Activated naive CD4-positive, alpha-beta T cell treated with anti-CD3 and anti-CD28 coated beads, Interleukin-2, amount 50 U/mL, for 72 hours (primary cell): ENCODE measurements around the gene C18orf63. TPM values are rescaled to one million over a fixed set of nuclear protein-coding genes. Genes with fewer than 3 reads are reported as not detected.
A peak's percentile ranks its signal among the peaks of the same experiment; 100 is the strongest.

Source experiments
- ATAC-seq, 2 donors: fragments of 150-1000 bp; cut with Tn5 transposase; 2 replicates each; pipeline ENCODE4 v1.10.0; 2021; ENCODE audit warnings: mild to moderate bottlenecking in 2 of 2, moderate library complexity in 2 of 2
- DNase-seq, 2 donors: peaks; one replicate each; pipeline ENCODE4 v3.0.0; 2021 to 2022; ENCODE audit warnings: low spot score in 2 of 2
- H3K27ac Mint-ChIP-seq, 2 donors: one replicate each; pipeline ENCODE4 v1.8.0; 2022; ENCODE audit warnings: mild to moderate bottlenecking in 2 of 2, mixed read lengths in 2 of 2
- H3K36me3 Mint-ChIP-seq, 2 donors: one replicate each; pipeline ENCODE4 v1.8.0; 2022; ENCODE audit warnings: mixed read lengths in 2 of 2
- H3K9me3 Mint-ChIP-seq, 2 donors: one replicate each; pipeline ENCODE4 v1.8.0; 2022; ENCODE audit warnings: mixed read lengths in 2 of 2
- total RNA-seq, 2 donors: library from RNA; stranded (reverse); gene quantifications; one replicate each; pipeline ENCODE4 v1.2.3, GENCODE V29; 2022

The C18orf63 gene
- total RNA-seq, 2 donors from 2014 or later, result not detected

- no peak for DNase-seq
- H3K9me3 Mint-ChIP-seq, result peaks cover 3 to 5% of the 10 kb centered on the region in 2 donors
- ATAC-seq, result peak; percentile 53 to 64
- peaks cover 4 to 7% of the 10 kb centered on the region in 2 donors for H3K36me3 Mint-ChIP-seq
- H3K27ac Mint-ChIP-seq, result peak overlapping the region; percentile 51 to 67
Observed at GRCh38 chr18:74378179-74378682, 62.6 kb downstream of the C18orf63 start.

GRCh38 chr18:74380916-74381315 is 65.3 kb downstream of the C18orf63 start:
- H3K9me3 Mint-ChIP-seq, result peaks cover 3 to 5% of the 10 kb centered on the region in 2 donors
- ATAC-seq (no peak), DNase-seq (no peak)
- H3K27ac Mint-ChIP-seq, result no peak overlapping the region
- peaks cover 4 to 7% of the 10 kb centered on the region in 2 donors for H3K36me3 Mint-ChIP-seq

- Mint-ChIP-seq H3K36me3 (peaks cover 4 to 7% of the 10 kb centered on the region in 2 donors), H3K9me3 (peaks cover 3 to 5% of the 10 kb centered on the region in 2 donors), H3K27ac (no peak overlapping the region)
- no peak for ATAC-seq
- no peak for DNase-seq
Observed at GRCh38 chr18:74381621-74382295, 66.1 kb downstream of the C18orf63 start.

GRCh38 chr18:74382481-74383017 is 66.9 kb downstream of the C18orf63 start:
- no peak overlapping the region for H3K27ac Mint-ChIP-seq
- ATAC-seq (no peak), DNase-seq (no peak)
- peaks cover 4 to 7% of the 10 kb centered on the region in 2 donors for H3K36me3 Mint-ChIP-seq
- peaks cover 3 to 5% of the 10 kb centered on the region in 2 donors for H3K9me3 Mint-ChIP-seq

- Mint-ChIP-seq H3K36me3 (no peaks in the 10 kb centered on the region), H3K9me3 (no peaks in the 10 kb centered on the region), H3K27ac (no peak overlapping the region)
- DNase-seq (no peak), ATAC-seq (no peak)
Observed at GRCh38 chr18:74387383-74387782, 71.7 kb downstream of the C18orf63 start.

GRCh38 chr18:74388227-74388626 is 72.6 kb downstream of the C18orf63 start:
- DNase-seq (no peak), ATAC-seq (no peak)
- Mint-ChIP-seq H3K36me3 (no peaks in the 10 kb centered on the region), H3K9me3 (no peaks in the 10 kb centered on the region), H3K27ac (no peak overlapping the region)

- Mint-ChIP-seq H3K9me3 (no peaks in the 10 kb centered on the region), H3K27ac (peak overlapping the region in 1 of 2 donors; percentile 56), H3K36me3 (no peaks in the 10 kb centered on the region)
- ATAC-seq (no peak), DNase-seq (no peak)
Observed at GRCh38 chr18:74389171-74389927, 73.7 kb downstream of the C18orf63 start.

- DNase-seq, result no peak
- Mint-ChIP-seq H3K27ac (no peak overlapping the region), H3K36me3 (no peaks in the 10 kb centered on the region), H3K9me3 (no peaks in the 10 kb centered on the region)
- ATAC-seq, result no peak
Observed at GRCh38 chr18:74389991-74390390, 74.4 kb downstream of the C18orf63 start.

GRCh38 chr18:74390900-74391299 is 75.3 kb downstream of the C18orf63 start:
- Mint-ChIP-seq H3K9me3 (no peaks in the 10 kb centered on the region), H3K36me3 (no peaks in the 10 kb centered on the region), H3K27ac (peak overlapping the region in 1 of 2 donors; percentile 63)
- peak; percentile 77 to 93 for ATAC-seq
- DNase-seq, result no peak

GRCh38 chr18:74392323-74392722 is 76.7 kb downstream of the C18orf63 start:
- Mint-ChIP-seq H3K9me3 (no peaks in the 10 kb centered on the region), H3K27ac (no peak overlapping the region), H3K36me3 (no peaks in the 10 kb centered on the region)
- DNase-seq, result no peak
- no peak for ATAC-seq

- no peak for ATAC-seq
- DNase-seq, result no peak
- no peaks in the 10 kb centered on the region for H3K36me3 Mint-ChIP-seq
- H3K9me3 Mint-ChIP-seq, result no peaks in the 10 kb centered on the region
- no peak overlapping the region for H3K27ac Mint-ChIP-seq
Observed at GRCh38 chr18:74395006-74395405, 79.4 kb downstream of the C18orf63 start.

- no peaks in the 10 kb centered on the region for H3K36me3 Mint-ChIP-seq
- DNase-seq (no peak), ATAC-seq (no peak)
- H3K27ac Mint-ChIP-seq, result no peak overlapping the region
- H3K9me3 Mint-ChIP-seq, result no peaks in the 10 kb centered on the region
Observed at GRCh38 chr18:74395648-74396154, 80.1 kb downstream of the C18orf63 start.

- DNase-seq, result no peak
- no peaks in the 10 kb centered on the region for H3K9me3 Mint-ChIP-seq
- no peak overlapping the region for H3K27ac Mint-ChIP-seq
- no peaks in the 10 kb centered on the region for H3K36me3 Mint-ChIP-seq
- no peak for ATAC-seq
Observed at GRCh38 chr18:74396171-74397169, 80.8 kb downstream of the C18orf63 start.

- DNase-seq (no peak), ATAC-seq (no peak)
- no peaks in the 10 kb centered on the region for H3K9me3 Mint-ChIP-seq
- H3K27ac Mint-ChIP-seq, result no peak overlapping the region
- H3K36me3 Mint-ChIP-seq, result no peaks in the 10 kb centered on the region
Observed at GRCh38 chr18:74397572-74397971, 81.9 kb downstream of the C18orf63 start.

- DNase-seq, result no peak
- no peak for ATAC-seq
- H3K36me3 Mint-ChIP-seq, result no peaks in the 10 kb centered on the region
- no peaks in the 10 kb centered on the region for H3K9me3 Mint-ChIP-seq
- no peak overlapping the region for H3K27ac Mint-ChIP-seq
Observed at GRCh38 chr18:74399091-74399887, 83.7 kb downstream of the C18orf63 start.
